IPS-20b (cell line): ENCODE results near the gene NDC1.

Source experiments
- H3K27ac ChIP-seq: one replicate; pipeline ENCODE4 v1.5.1; 2013; ENCODE audit warnings: low read length
- H3K27me3 ChIP-seq: 2 replicates; pipeline ENCODE4 v1.6.1; 2013; ENCODE audit warnings: mild to moderate bottlenecking, low read length, inconsistent platforms; ENCODE audit not compliant: insufficient read depth
- H3K36me3 ChIP-seq: 2 replicates; pipeline ENCODE4 v1.6.1; 2013; ENCODE audit warnings: low read depth, mild to moderate bottlenecking, inconsistent platforms, low read length, moderate library complexity; ENCODE audit not compliant: insufficient read depth
- H3K4me1 ChIP-seq: 2 replicates; pipeline ENCODE4 v1.6.1; 2013; ENCODE audit warnings: mild to moderate bottlenecking, control low read depth, inconsistent platforms, low read length, moderate library complexity; ENCODE audit not compliant: insufficient read depth
- H3K4me3 ChIP-seq: 2 replicates; pipeline ENCODE4 v1.5.1; 2013; ENCODE audit warnings: mild to moderate bottlenecking, low read length, inconsistent platforms
- H3K9ac ChIP-seq: 2 replicates; pipeline ENCODE4 v1.6.1; 2013; ENCODE audit warnings: low read depth, mild to moderate bottlenecking, inconsistent platforms, low read length, moderate library complexity
- H3K9me3 ChIP-seq: 2 replicates; pipeline ENCODE4 v1.6.1; 2013; ENCODE audit warnings: mild to moderate bottlenecking, low read depth, low read length, inconsistent platforms; ENCODE audit not compliant: insufficient read depth

NDC1 gene

GRCh38 chr1:53860967-53861411, 22.9 kb upstream of the NDC1 start:
- Histone ChIP-seq H3K4me1 (no peaks in the 10 kb centered on the region; the same call in 1 of the 2 replicates), H3K9me3 (no peaks in the 10 kb centered on the region), H3K9ac (no peak overlapping the region), H3K27ac (no peak overlapping the region), H3K36me3 (peaks cover 26% of the 10 kb centered on the region), H3K27me3 (no peaks in the 10 kb centered on the region), H3K4me3 (no peak overlapping the region; the same call in 1 of the 2 replicates)

GRCh38 chr1:53851571-53852285, 13.6 kb upstream of the NDC1 start:
- H3K4me1 ChIP-seq: no peaks in the 10 kb centered on the region

DNA sequence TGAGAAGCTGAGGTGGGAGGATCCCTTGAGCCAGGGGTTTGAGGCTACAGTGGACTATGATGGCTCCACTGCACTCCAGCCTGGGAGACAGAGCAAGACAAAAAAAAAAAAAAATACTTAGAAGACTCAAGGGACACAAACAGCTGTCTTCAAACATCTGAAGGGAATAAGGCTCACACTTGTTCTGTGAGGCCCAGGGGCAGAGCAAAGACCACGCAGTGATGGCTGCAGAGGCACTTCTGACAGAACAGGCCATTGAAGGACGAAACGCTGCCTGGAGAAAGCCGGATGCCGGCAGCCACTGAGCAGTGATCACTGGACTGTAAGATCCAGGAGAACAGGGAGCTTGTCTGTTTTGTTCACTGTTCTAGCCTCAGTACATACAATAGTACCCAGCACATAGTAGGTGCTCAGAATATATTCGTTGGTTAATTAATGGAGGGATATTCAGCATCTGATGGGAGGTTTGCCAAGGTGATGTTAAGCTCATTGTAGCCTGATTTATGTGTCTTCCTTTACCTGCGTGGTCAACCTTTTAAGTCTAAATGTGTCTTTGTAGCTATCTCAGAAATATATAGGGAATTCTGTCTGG, 12.1 kb upstream of the NDC1 start:
- H3K27me3 ChIP-seq: no peaks in the 10 kb centered on the region
- no peak overlapping the region for H3K4me3 ChIP-seq
- H3K36me3 ChIP-seq: peaks cover 24% of the 10 kb centered on the region; the same call in 1 of the 2 replicates
- no peak overlapping the region for H3K27ac ChIP-seq
- no peaks in the 10 kb centered on the region for H3K4me1 ChIP-seq
- H3K9me3 ChIP-seq: peaks cover 5% of the 10 kb centered on the region
- H3K9ac ChIP-seq: no peak overlapping the region

More at GRCh38 chr1:53851571-53852285, 13.6 kb upstream of the NDC1 start:
- Histone ChIP-seq H3K27me3 (no peaks in the 10 kb centered on the region), H3K27ac (no peak overlapping the region), H3K36me3 (peaks cover 26% of the 10 kb centered on the region; the same call in 1 of the 2 replicates), H3K9me3 (peaks cover 5% of the 10 kb centered on the region), H3K4me3 (no peak overlapping the region), H3K9ac (no peak overlapping the region)

GRCh38 chr1:53847980-53848379, 9.9 kb upstream of the NDC1 start:
- H3K9ac ChIP-seq: no peak overlapping the region
- no peak overlapping the region for H3K4me3 ChIP-seq
- no peaks in the 10 kb centered on the region for H3K27me3 ChIP-seq
- H3K9me3 ChIP-seq: peaks cover 5% of the 10 kb centered on the region
- no peak overlapping the region for H3K27ac ChIP-seq
- H3K4me1 ChIP-seq: no peaks in the 10 kb centered on the region
- H3K36me3 ChIP-seq: peaks cover 14% of the 10 kb centered on the region; the same call in 1 of the 2 replicates

DNA sequence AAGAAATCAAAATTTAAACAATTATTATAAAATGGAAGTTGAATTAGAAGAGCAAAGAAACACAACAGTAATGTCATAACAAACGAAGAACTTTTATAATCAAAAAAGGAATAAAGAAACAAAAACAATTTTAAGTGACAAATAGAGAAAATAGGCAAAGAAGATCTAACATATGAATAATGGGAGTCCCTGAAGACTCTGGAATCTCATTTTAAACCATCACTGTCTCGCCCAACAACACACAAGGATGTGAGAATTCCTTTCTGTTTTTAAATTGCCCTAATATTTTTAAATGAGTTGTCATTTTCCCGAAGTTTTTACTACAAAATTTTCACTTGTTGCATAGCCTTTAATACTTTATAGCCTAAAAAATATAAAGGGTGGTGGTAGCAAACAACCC, 4.3 kb upstream of the NDC1 start:
- no peak overlapping the region for H3K4me3 ChIP-seq

DNA sequence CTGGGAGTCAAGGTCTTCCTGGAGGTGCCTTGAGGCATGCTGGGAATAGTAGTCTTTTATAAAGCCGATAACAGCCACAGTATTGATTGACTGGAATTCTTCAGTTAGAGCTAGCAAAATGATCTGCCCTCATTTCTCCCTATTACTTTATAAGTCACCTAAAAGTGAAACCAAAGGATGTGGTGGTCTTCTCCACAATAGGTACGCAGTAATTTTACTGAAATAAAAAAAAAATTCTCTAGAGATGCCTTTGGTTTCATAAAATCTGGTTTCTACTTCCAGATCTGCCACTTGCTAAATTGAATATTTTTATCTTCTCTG, 518 bp upstream of the NDC1 start:
- Histone ChIP-seq H3K27me3 (no peaks in the 10 kb centered on the region), H3K36me3 (peaks cover 9% of the 10 kb centered on the region; the same call in 1 of the 2 replicates), H3K9me3 (peaks cover 5% of the 10 kb centered on the region; the same call in 1 of the 2 replicates), H3K4me1 (peaks cover 3% of the 10 kb centered on the region; the same call in 1 of the 2 replicates), H3K9ac (no peak overlapping the region), H3K4me3 (peak overlapping the region; percentile 89; the same call in 1 of the 2 replicates), H3K27ac (no peak overlapping the region)

More for the DNA sequence above, 4.3 kb upstream of the NDC1 start:
- Histone ChIP-seq H3K4me1 (no peaks in the 10 kb centered on the region), H3K9ac (no peak overlapping the region), H3K36me3 (no peaks in the 10 kb centered on the region), H3K9me3 (peaks cover 5% of the 10 kb centered on the region; the same call in 1 of the 2 replicates), H3K27ac (no peak overlapping the region), H3K27me3 (no peaks in the 10 kb centered on the region)

DNA sequence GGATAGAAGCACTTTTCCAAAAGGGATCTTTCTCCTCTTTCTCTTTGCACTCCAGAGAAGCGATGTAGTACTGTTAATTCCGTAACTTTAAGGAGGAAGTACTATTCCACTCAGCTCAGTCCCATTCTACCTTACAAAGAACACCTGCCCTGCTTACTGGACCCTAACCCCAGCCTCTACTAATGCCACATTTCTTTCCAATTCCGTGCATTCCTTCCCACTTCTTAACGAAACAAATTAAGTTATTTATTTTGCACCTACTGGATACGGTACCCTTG, 511 bp downstream of the NDC1 start:
- peaks cover 11% of the 10 kb centered on the region; the same call in 1 of the 2 replicates for H3K36me3 ChIP-seq
- H3K27ac ChIP-seq: peak overlapping the region; percentile 84

DNA sequence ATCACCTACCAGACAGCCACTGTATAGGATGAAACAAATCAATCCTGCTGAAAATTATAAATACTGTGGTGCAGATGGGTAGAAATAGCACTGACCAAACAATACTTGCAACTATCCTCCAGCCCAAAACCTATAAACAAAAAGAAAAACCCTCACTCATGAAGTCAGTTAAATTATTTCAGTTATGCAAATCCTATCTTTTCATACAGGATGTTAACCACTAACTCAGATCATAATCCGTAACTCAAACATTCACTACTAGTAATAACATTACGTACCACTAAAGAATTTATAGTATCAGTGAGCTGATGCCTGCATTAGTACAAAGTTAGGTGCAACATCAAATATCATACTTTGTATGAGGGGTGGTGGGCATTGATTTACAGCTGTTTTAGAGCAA, 2.6 kb downstream of the NDC1 start:
- Histone ChIP-seq H3K9me3 (no peaks in the 10 kb centered on the region), H3K27me3 (no peaks in the 10 kb centered on the region), H3K27ac (no peak overlapping the region), H3K4me1 (peaks cover 3% of the 10 kb centered on the region; the same call in 1 of the 2 replicates), H3K36me3 (peaks cover 24% of the 10 kb centered on the region; the same call in 1 of the 2 replicates), H3K4me3 (no peak overlapping the region), H3K9ac (no peak overlapping the region)

More for the DNA sequence above, 511 bp downstream of the NDC1 start:
- H3K4me1 ChIP-seq: peaks cover 3% of the 10 kb centered on the region; the same call in 1 of the 2 replicates
- peak overlapping the region; percentile 98 for H3K9ac ChIP-seq
- H3K27me3 ChIP-seq: no peaks in the 10 kb centered on the region
- peaks cover 4% of the 10 kb centered on the region; the same call in 1 of the 2 replicates for H3K9me3 ChIP-seq
- peak overlapping the region; percentile 89 for H3K4me3 ChIP-seq

DNA sequence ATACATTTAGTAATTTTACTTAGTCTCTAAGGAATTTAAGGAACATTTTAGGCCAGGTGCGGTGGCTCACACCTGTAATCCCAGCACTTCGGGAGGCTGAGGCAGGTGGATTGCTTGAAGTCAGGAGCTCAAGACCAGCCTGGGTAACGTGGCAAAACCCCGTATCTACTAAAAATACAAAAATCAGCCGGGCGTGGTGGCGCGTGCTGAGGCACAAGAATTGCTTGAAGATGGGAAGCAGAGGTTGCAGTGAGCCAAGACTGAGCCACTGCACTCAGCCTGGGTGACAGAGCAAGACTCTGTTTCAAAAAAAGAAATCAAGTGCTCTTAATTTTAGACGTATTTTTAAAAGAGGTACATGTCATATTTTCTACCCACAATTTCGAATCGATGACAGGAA, 3.3 kb downstream of the NDC1 start:
- Histone ChIP-seq H3K4me1 (peaks cover 3% of the 10 kb centered on the region; the same call in 1 of the 2 replicates), H3K9ac (no peak overlapping the region), H3K9me3 (no peaks in the 10 kb centered on the region), H3K4me3 (no peak overlapping the region), H3K36me3 (peaks cover 28% of the 10 kb centered on the region; the same call in 1 of the 2 replicates), H3K27me3 (no peaks in the 10 kb centered on the region), H3K27ac (no peak overlapping the region)

GRCh38 chr1:53833393-53833792, 4.7 kb downstream of the NDC1 start:
- peaks cover 3% of the 10 kb centered on the region; the same call in 1 of the 2 replicates for H3K4me1 ChIP-seq
- H3K27me3 ChIP-seq: no peaks in the 10 kb centered on the region
- no peaks in the 10 kb centered on the region for H3K9me3 ChIP-seq
- no peak overlapping the region for H3K4me3 ChIP-seq
- no peak overlapping the region for H3K27ac ChIP-seq
- H3K9ac ChIP-seq: no peak overlapping the region
- H3K36me3 ChIP-seq: peaks cover 35% of the 10 kb centered on the region

DNA sequence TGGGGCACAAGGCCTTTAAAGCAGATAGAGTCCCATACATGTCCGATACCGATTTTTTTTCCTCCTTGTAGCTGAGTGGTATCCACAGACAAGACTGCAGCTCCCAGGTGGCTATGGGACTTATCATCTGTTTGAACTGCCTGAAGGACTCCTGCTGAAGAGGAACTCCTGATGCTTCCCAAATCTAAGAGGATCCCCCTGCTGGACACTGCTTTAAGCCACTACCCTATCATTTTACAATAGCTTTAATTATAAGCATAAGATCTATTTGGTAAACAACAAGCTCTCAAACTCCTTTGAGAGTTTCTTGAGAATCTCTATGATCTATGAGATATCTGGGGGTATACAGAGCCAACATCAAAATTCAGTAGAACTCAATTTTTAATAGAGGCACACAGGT, 11.7 kb downstream of the NDC1 start:
- H3K27me3 ChIP-seq: no peaks in the 10 kb centered on the region
- H3K4me1 ChIP-seq: no peaks in the 10 kb centered on the region
- no peak overlapping the region for H3K9ac ChIP-seq
- peaks cover 77% of the 10 kb centered on the region for H3K36me3 ChIP-seq
- no peak overlapping the region for H3K4me3 ChIP-seq
- H3K9me3 ChIP-seq: no peaks in the 10 kb centered on the region
- no peak overlapping the region for H3K27ac ChIP-seq

DNA sequence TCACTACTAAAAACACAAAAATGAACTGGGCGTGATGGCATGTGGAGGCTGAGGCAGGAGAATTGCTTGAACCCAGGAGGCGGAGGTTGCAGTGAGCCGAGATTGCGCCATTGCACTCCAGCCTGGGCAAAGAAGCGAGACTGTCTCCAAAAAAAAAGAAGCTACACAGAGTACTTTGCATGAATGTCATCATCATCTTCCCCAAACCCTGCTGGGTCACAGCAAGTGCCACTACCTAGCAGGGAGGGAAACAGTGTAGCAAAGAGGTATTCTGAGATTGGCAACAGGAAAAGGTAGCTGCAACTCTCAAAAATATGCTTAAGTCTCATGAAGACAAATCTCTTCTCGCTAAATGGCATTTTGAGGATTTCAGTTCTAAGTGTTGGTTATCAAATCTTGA, 12.8 kb downstream of the NDC1 start:
- Histone ChIP-seq H3K27ac (no peak overlapping the region), H3K9me3 (no peaks in the 10 kb centered on the region), H3K9ac (no peak overlapping the region), H3K4me1 (no peaks in the 10 kb centered on the region), H3K27me3 (no peaks in the 10 kb centered on the region), H3K36me3 (peaks cover 77% of the 10 kb centered on the region), H3K4me3 (no peak overlapping the region)
